K562 (cell line): ENCODE data around the gene METRN. TPM values are rescaled to one million over a fixed set of nuclear protein-coding genes. Genes with fewer than 3 reads are reported as not detected.

Experiments
- ATAC-seq: fragments of 200-7000 bp; cut with Tn5 transposase; 3 replicates; pipeline ENCODE4 v1.9.1; 2020; ENCODE audit warnings: moderate library complexity
- BruUV-seq: library from RNA; stranded (reverse); fragments of 400-500 nt; replicated peaks from 2 replicates; lab custom pipeline; 2021; lab: Mats Ljungman, UMichigan
- CTCF ChIA-PET: fragments of 300-600 bp; formaldehyde crosslinking; extraction: SDS; loops from one replicate; lab custom pipeline; 2021; ENCODE audit warnings: low intra/inter-chr PET ratio; lab: Yijun Ruan, JAX
- POLR2A ChIA-PET: fragments of 300-600, 350-650 bp; sonication (Branson Sonifier 250); formaldehyde crosslinking; extraction: SDS; loops from one replicate; lab custom pipeline; 2021; ENCODE audit warnings: antibody characterized with exemption, inconsistent platforms; lab: Yijun Ruan, JAX
- DNase-seq, 4 experiments: peaks; one replicate each; pipeline versions ENCODE4 v3.0.0 to v3.0.0-alpha.2; 2011 to 2018; ENCODE audit warnings: low spot score in 3 of 4, mixed read lengths in 3 of 4; ENCODE audit errors: extremely low read depth in 1 of 4
- FAIRE-seq: peaks from 2 replicates; lab custom pipeline; 2011; peaks lifted over from hg19 to GRCh38; lab: Jason Lieb, UNC
- H2AFZ ChIP-seq: 2 replicates; pipeline ENCODE4 v1.6.0; 2011; ENCODE audit warnings: low read depth, low read length, control low read depth, inconsistent platforms
- H3K27ac ChIP-seq: fragments of 200-600 bp; 3 replicates; pipeline ENCODE4 v1.8.0; 2011; ENCODE audit warnings: low read depth, mild to moderate bottlenecking, control low read depth, inconsistent platforms, low read length, moderate library complexity, mixed read lengths; ENCODE audit errors: extremely low read depth
- H3K27me3 ChIP-seq, 2 experiments: fragments of 300-600 bp in 1 of 2; 2 replicates in 1 of 2; 3 replicates in 1 of 2; pipeline versions ENCODE4 v1.6.0 to v1.8.0; 2011; ENCODE audit warnings: inconsistent platforms in 2 of 2, low read length in 2 of 2, mild to moderate bottlenecking in 1 of 2, mixed read lengths in 1 of 2, moderate library complexity in 1 of 2; ENCODE audit not compliant: control insufficient read depth in 2 of 2, insufficient read depth in 2 of 2
- H3K36me3 ChIP-seq: fragments of 300-600 bp; 3 replicates; pipeline ENCODE4 v1.8.0; 2011; ENCODE audit warnings: mild to moderate bottlenecking, low read length, inconsistent platforms; ENCODE audit not compliant: control insufficient read depth, insufficient read depth
- H3K4me1 ChIP-seq, 2 experiments: fragments of 200-600 bp in 1 of 2; replicated peaks in 1 of 2; 2 replicates in 1 of 2; 3 replicates in 1 of 2; pipeline versions ENCODE4 v1.5.1 to v1.8.0; 2011; ENCODE audit warnings: inconsistent platforms in 2 of 2, low read length in 2 of 2, mild to moderate bottlenecking in 1 of 2, mixed read lengths in 1 of 2, moderate library complexity in 1 of 2; ENCODE audit not compliant: control insufficient read depth in 2 of 2, insufficient read depth in 2 of 2
- H3K4me2 ChIP-seq: 2 replicates; pipeline ENCODE4 v1.6.1; 2011; ENCODE audit warnings: low read length, control low read depth, inconsistent platforms, mixed read lengths; ENCODE audit not compliant: insufficient read depth
- H3K4me3 ChIP-seq: fragments of 200-600 bp; sonication (generic), shearing (Covaris generic); 2 replicates; pipeline ENCODE4 v1.5.1; 2016; ENCODE audit warnings: control low read depth, inconsistent platforms
- H3K79me2 ChIP-seq: fragments of 200-600 bp; 3 replicates; pipeline ENCODE4 v1.8.0; 2011; ENCODE audit warnings: low read length, inconsistent platforms; ENCODE audit not compliant: control insufficient read depth, insufficient read depth
- H3K9ac ChIP-seq, 2 experiments: 2 replicates each; pipeline versions ENCODE4 v1.6.0 to v1.6.1; 2011; ENCODE audit warnings: low read depth in 2 of 2, low read length in 2 of 2, control low read depth in 1 of 2, inconsistent platforms in 1 of 2, mild to moderate bottlenecking in 1 of 2, mixed read lengths in 1 of 2; ENCODE audit not compliant: insufficient read depth in 1 of 2
- H3K9me1 ChIP-seq: one replicate; pipeline ENCODE4 v1.6.0; 2011; ENCODE audit warnings: inconsistent platforms, mild to moderate bottlenecking, low read length, moderate library complexity; ENCODE audit not compliant: control insufficient read depth, insufficient read depth
- H3K9me3 ChIP-seq: replicated peaks from 2 replicates; pipeline ENCODE4 v1.5.1; 2011; ENCODE audit warnings: low read depth, low read length, inconsistent platforms; ENCODE audit not compliant: control insufficient read depth, insufficient read depth
- H4K20me1 ChIP-seq: replicated peaks from 2 replicates; pipeline ENCODE4 v1.6.1; 2011; ENCODE audit warnings: low read length, inconsistent platforms, mixed read lengths; ENCODE audit not compliant: control insufficient read depth, insufficient read depth
- DMBX1 ChIP-seq: fragments of 250-450 bp; sonication (Bioruptor Pico); IDR thresholded peaks from 2 replicates; pipeline ENCODE4 v1.8.0; 2022; ENCODE audit warnings: inconsistent platforms, mild to moderate bottlenecking, moderate library complexity, borderline replicate concordance
- FOXA1 ChIP-seq: fragments of 450-650 bp; IDR thresholded peaks from 2 replicates; pipeline ENCODE4 v1.6.1; 2016; ENCODE audit warnings: mild to moderate bottlenecking, borderline replicate concordance
- LARP7 ChIP-seq: fragments of 450-650 bp; IDR thresholded peaks from 2 replicates; pipeline ENCODE4 v1.6.1; 2016
- NCOR1 ChIP-seq: fragments of 450-650 bp; IDR thresholded peaks from 2 replicates; pipeline ENCODE4 v1.6.1; 2016; ENCODE audit warnings: mild to moderate bottlenecking, moderate library complexity
- POU5F1 ChIP-seq: fragments of 150-350 bp; IDR thresholded peaks from 2 replicates; pipeline ENCODE4 v1.6.1; 2014; ENCODE audit warnings: borderline replicate concordance, low read length, low read depth, mild to moderate bottlenecking; ENCODE audit not compliant: partially characterized antibody
- RHOXF2B ChIP-seq: fragments of 250-450 bp; sonication (Bioruptor Pico); conservative IDR thresholded peaks from 2 replicates; pipeline ENCODE4 v1.5.1; 2021
- SREBF2 ChIP-seq: sonication (generic); formaldehyde crosslinking; IDR thresholded peaks from 2 replicates; pipeline ENCODE4 v1.4.0; 2020; ENCODE audit warnings: mild to moderate bottlenecking, missing genetic modification reagents
- TEAD4 ChIP-seq, 2 experiments: sonication (generic) in 1 of 2; formaldehyde crosslinking in 1 of 2; IDR thresholded peaks; 2 replicates each; pipeline versions ENCODE4 v1.6.1 to v1.8.0; 2012 to 2022; ENCODE audit warnings: borderline replicate concordance in 1 of 2, inconsistent platforms in 1 of 2, low read length in 1 of 2, mild to moderate bottlenecking in 1 of 2, missing genetic modification reagents in 1 of 2
- ZNF146 ChIP-seq: IDR thresholded peaks from one replicate; pipeline ENCODE4 v1.6.1; 2018; ENCODE audit warnings: missing compliant biosample characterization; ENCODE audit not compliant: unreplicated experiment
- WGBS: fragments of 100-300 bp; shearing (Covaris generic); methylation state at CpG from one replicate; pipeline ENCODE4 v1.1.6; 2016; ENCODE audit warnings: low coverage, mixed read lengths; ENCODE audit not compliant: insufficient coverage; ENCODE audit errors: missing lambda C conversion rate; 5-methylcytosine and 5-hydroxymethylcytosine counted together
- in situ Hi-C: fragments of 300-500 bp; cut with MboI; formaldehyde crosslinking; loops from 4 replicates; pipeline ENCODE4 v1.15.0; 2018; ENCODE audit warnings: inconsistent platforms, mixed read lengths
- intact Hi-C: fragments of 100-400 bp; cut with micrococcal nuclease; formaldehyde crosslinking; loops from 2 replicates; pipeline ENCODE4 v1.14.2; 2022
- polyA plus RNA-seq, 8 experiments: library from polyadenylated mRNA; depleted of rRNA in 4 of 8; stranded (reverse) in 5 of 8; unstranded in 3 of 8; fragments of >200 nt; fragmentation: Nextera tagmentation in 2 of 8; fragmentation: Illumina TruSeq in 1 of 8; extraction: Ambion mirVana in 2 of 8; extraction: Trizol in 1 of 8; gene quantifications; 2 replicates each; pipeline versions ENCODE4 v1.2.1 to v1.2.3, GENCODE V29; 2011 to 2014; ENCODE audit warnings: inconsistent platforms in 1 of 8, missing spikeins in 1 of 8
- total RNA-seq, 7 experiments: library from RNA; depleted of rRNA in 6 of 7; stranded (reverse); fragments of >200 nt in 6 of 7; fragmentation: Illumina TruSeq in 2 of 7; extraction: Trizol in 2 of 7; gene quantifications; 2 replicates each; pipeline versions ENCODE4 v1.2.1 to v1.2.3, GENCODE V29; 2011 to 2021; ENCODE audit warnings: low replicate concordance in 1 of 7
- TF ChIP-seq, protein P1 (sequence below): fragments of 450-650 bp; formaldehyde crosslinking; IDR thresholded peaks from 2 replicates; pipeline ENCODE4 v1.4.0; 2020; ENCODE audit warnings: mild to moderate bottlenecking
- TF ChIP-seq, protein P2 (sequence below), 2 experiments: fragments of 450-650 bp in 1 of 2; IDR thresholded peaks; 2 replicates each; pipeline ENCODE4 v1.6.1; 2011 to 2017; ENCODE audit warnings: low read depth in 2 of 2, antibody characterized with exemption in 1 of 2, borderline replicate concordance in 1 of 2, low read length in 1 of 2, mild to moderate bottlenecking in 1 of 2, mixed read lengths in 1 of 2; ENCODE audit not compliant: control insufficient read depth in 1 of 2

The METRN gene
- total and polyA plus RNA-seq, 9 of the 15 experiments (the other 6 are each of a cell fraction or from before 2014, with no cell fraction given): 0.20 to 89.8 (median 15.4) TPM

DNA sequence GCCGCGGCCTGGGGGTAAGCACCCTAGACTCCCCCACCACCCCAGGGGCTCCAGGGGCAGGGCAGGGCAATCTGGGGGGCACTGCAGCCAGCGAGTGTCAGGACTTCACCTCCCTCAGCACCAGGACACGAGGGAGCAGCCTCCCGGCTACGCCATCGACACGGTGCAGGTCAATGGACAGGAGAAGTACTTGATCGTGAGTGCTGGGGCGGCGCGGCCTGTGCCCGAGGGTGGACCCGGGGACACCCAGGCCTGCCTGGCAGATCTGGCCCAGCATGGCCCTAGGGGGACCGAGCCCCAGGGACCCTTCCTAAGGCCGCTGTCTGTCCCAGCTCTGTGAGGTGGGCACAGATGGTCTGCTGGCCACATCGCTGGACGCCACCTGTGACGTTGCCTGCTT is 42.5 kb upstream of the METRN start:
- CTCF ChIA-PET: interaction anchor here (0.6 kb wide), 1 partner anchor 93 kb away, joined by 3 read pairs; no protein-coding TSS in a partner anchor
- Histone ChIP-seq H3K36me3 (peaks cover 62% of the 10 kb centered on the region), H3K4me2 (no peak overlapping the region), H3K9ac (no peak overlapping the region; a peak in 1 of 4 replicates), H3K9me3 (no peaks in the 10 kb centered on the region), H3K4me1 (peaks cover 23 to 98% of the 10 kb centered on the region in 2 experiments), H3K27me3 (no peaks in the 10 kb centered on the region), H3K4me3 (no peak overlapping the region), H3K79me2 (peaks cover 28% of the 10 kb centered on the region), H3K27ac (no peak overlapping the region), H4K20me1 (0 out of 2 replicates have a peak, but pooled peaks cover 4% of the 10 kb centered on the region), H2AFZ (no peak overlapping the region), H3K9me1 (no peaks in the 10 kb centered on the region)
- BruUV-seq: no TSS peak
- WGBS: 98% methylated on average over 7 of the region's 19 CpGs
- in situ Hi-C loops: loop anchor here (10.0 kb wide), 1 partner anchor 278 kb away; the partner anchor contains the start of gene NME4
- ATAC-seq: no peak
- DNase-seq: no peak
- TF ChIP-seq DMBX1 (CRISPR knock-in tag) (no peak), FOXA1 (no peak), SREBF2 (CRISPR knock-in tag) (no peak), TEAD4 (IDR thresholded peaks at IDR 0.05; ENCODE audit: low read length) (no peak), TEAD4 (CRISPR knock-in tag; IDR thresholded peaks at IDR 0.05; ENCODE audit: borderline replicate concordance) (no peak), LARP7 (no peak), ZNF146 (no peak), RHOXF2B (CRISPR knock-in tag) (no peak), POU5F1 (no peak), NCOR1 (no peak)
- TF ChIP-seq, protein P1, sequence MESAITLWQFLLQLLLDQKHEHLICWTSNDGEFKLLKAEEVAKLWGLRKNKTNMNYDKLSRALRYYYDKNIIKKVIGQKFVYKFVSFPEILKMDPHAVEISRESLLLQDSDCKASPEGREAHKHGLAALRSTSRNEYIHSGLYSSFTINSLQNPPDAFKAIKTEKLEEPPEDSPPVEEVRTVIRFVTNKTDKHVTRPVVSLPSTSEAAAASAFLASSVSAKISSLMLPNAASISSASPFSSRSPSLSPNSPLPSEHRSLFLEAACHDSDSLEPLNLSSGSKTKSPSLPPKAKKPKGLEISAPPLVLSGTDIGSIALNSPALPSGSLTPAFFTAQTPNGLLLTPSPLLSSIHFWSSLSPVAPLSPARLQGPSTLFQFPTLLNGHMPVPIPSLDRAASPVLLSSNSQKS (CRISPR knock-in tag): no peak
- TF ChIP-seq, protein P2, sequence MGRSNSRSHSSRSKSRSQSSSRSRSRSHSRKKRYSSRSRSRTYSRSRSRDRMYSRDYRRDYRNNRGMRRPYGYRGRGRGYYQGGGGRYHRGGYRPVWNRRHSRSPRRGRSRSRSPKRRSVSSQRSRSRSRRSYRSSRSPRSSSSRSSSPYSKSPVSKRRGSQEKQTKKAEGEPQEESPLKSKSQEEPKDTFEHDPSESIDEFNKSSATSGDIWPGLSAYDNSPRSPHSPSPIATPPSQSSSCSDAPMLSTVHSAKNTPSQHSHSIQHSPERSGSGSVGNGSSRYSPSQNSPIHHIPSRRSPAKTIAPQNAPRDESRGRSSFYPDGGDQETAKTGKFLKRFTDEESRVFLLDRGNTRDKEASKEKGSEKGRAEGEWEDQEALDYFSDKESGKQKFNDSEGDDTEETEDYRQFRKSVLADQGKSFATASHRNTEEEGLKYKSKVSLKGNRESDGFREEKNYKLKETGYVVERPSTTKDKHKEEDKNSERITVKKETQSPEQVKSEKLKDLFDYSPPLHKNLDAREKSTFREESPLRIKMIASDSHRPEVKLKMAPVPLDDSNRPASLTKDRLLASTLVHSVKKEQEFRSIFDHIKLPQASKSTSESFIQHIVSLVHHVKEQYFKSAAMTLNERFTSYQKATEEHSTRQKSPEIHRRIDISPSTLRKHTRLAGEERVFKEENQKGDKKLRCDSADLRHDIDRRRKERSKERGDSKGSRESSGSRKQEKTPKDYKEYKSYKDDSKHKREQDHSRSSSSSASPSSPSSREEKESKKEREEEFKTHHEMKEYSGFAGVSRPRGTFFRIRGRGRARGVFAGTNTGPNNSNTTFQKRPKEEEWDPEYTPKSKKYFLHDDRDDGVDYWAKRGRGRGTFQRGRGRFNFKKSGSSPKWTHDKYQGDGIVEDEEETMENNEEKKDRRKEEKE (IDR thresholded peaks at IDR 0.05; ENCODE audit: borderline replicate concordance in 1 of 2, control insufficient read depth in 1 of 2, low read depth in 2 of 2, low read length in 1 of 2): no peak
- FAIRE-seq: no peak
- intact Hi-C loops: no loop called here
- POLR2A ChIA-PET: interaction anchor here (0.7 to 1.6 kb wide), 3 partner anchors 10 to 84 kb away, joined by 3 to 5 read pairs (median 4); no protein-coding TSS in a partner anchor
